WTC11 (cell line): ENCODE results near the gene PDZD8. TPM values are rescaled to one million over a fixed set of nuclear protein-coding genes. Genes with fewer than 3 reads are reported as not detected.
"Not testable (repeated sequence)": the region's sequence is repeated elsewhere in the genome, so short reads cannot be mapped to it uniquely, and the experiment has no call there.

Experiments used
- ATAC-seq: fragments of 200-7000 bp; cut with Tn5 transposase; 2 replicates; pipeline ENCODE4 v1.10.0; 2021; ENCODE audit warnings: mild to moderate bottlenecking, moderate library complexity
- CTCF ChIA-PET: fragments of 300-600 bp; sonication (Branson Sonifier 250); formaldehyde crosslinking; loops from one replicate; lab custom pipeline; 2021; ENCODE audit warnings: antibody characterized with exemption; lab: Charles Lee
- POLR2A ChIA-PET: fragments of 350-600 bp; sonication (Branson Sonifier 250); formaldehyde crosslinking; loops from one replicate; lab custom pipeline; 2021; ENCODE audit warnings: antibody characterized with exemption; lab: Charles Lee
- DNase-seq: peaks from one replicate; pipeline ENCODE4 v3.0.0; 2021; ENCODE audit warnings: low spot score
- H3K27ac Mint-ChIP-seq: 2 replicates; pipeline ENCODE4 v1.8.0; 2021; ENCODE audit warnings: mixed read lengths
- H3K27me3 Mint-ChIP-seq: 2 replicates; pipeline ENCODE4 v1.8.0; 2021; ENCODE audit warnings: low read depth, mild to moderate bottlenecking, moderate library complexity, mixed read lengths
- H3K36me3 Mint-ChIP-seq: 2 replicates; pipeline ENCODE4 v1.8.0; 2021; ENCODE audit warnings: mixed read lengths
- H3K4me1 Mint-ChIP-seq: 2 replicates; pipeline ENCODE4 v1.8.0; 2022; ENCODE audit warnings: mixed read lengths
- H3K4me3 Mint-ChIP-seq: 2 replicates; pipeline ENCODE4 v1.8.0; 2021; ENCODE audit warnings: mild to moderate bottlenecking, moderate library complexity, mixed read lengths
- H3K9me3 Mint-ChIP-seq: 2 replicates; pipeline ENCODE4 v1.8.0; 2021; ENCODE audit warnings: mixed read lengths
- ESRRA ChIP-seq: sonication (generic); formaldehyde crosslinking; IDR thresholded peaks from 2 replicates; pipeline ENCODE4 v1.8.1; 2022; ENCODE audit warnings: mild to moderate bottlenecking, missing genetic modification reagents, borderline replicate concordance
- NR2C2 ChIP-seq: sonication (generic); formaldehyde crosslinking; IDR thresholded peaks from 2 replicates; pipeline ENCODE4 v1.8.0; 2022; ENCODE audit warnings: mild to moderate bottlenecking, missing genetic modification reagents
- TEAD4 ChIP-seq: sonication (generic); formaldehyde crosslinking; IDR thresholded peaks from 2 replicates; pipeline ENCODE4 v1.8.0; 2022; ENCODE audit warnings: mild to moderate bottlenecking, missing genetic modification reagents
- total RNA-seq: library from RNA; stranded (reverse); gene quantifications from 3 replicates; pipeline ENCODE4 v1.2.3, GENCODE V29; 2021
- TF ChIP-seq, protein P1 (sequence below): sonication (generic); formaldehyde crosslinking; IDR thresholded peaks from 2 replicates; pipeline ENCODE4 v1.8.1; 2022; ENCODE audit warnings: low read depth, mild to moderate bottlenecking, moderate library complexity, missing genetic modification reagents, borderline replicate concordance
- TF ChIP-seq, protein P2 (sequence below): sonication (generic); formaldehyde crosslinking; conservative IDR thresholded peaks from 2 replicates; pipeline ENCODE4 v1.8.1; 2023; ENCODE audit warnings: mild to moderate bottlenecking, low read depth, missing genetic modification reagents, moderate library complexity

PDZD8 gene
- total RNA-seq, 1 experiment from 2014 or later, result 52.7 TPM

DNA sequence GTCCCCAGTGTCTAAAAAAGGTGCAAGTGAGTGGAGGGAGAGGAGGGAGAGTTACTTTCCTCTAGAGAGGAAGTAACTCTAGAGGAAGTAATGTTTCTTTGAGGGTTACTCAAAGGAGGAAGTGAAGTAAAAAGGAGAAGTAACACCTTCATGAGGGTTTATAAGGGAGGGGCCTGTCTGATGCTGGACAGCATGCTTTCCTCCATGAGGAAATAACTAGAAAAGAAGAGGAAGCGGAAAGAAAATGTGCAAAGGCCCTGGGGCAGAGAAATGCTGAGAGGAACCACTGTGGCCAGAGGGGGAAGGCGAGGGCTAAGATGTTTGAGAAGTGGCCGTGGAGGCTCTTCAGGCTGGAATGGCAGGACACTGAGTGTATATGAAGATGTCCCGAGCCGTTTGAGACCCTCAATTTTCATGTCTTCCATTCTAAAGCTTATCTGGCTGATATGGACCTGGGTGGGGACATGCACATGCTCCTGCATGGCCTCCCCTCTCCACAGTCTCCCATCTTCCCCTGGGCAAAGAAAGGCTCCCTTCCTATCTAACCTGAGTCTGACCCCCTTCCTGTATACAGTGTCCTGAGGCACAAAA lies 137.7 kb downstream of the PDZD8 start (continued):
- TF ChIP-seq, protein P1, sequence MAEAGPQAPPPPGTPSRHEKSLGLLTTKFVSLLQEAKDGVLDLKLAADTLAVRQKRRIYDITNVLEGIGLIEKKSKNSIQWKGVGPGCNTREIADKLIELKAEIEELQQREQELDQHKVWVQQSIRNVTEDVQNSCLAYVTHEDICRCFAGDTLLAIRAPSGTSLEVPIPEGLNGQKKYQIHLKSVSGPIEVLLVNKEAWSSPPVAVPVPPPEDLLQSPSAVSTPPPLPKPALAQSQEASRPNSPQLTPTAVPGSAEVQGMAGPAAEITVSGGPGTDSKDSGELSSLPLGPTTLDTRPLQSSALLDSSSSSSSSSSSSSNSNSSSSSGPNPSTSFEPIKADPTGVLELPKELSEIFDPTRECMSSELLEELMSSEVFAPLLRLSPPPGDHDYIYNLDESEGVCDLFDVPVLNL, result no peak
- TF ChIP-seq ESRRA (no peak), TEAD4 (CRISPR knock-in tag) (no peak), NR2C2 (no peak)

DNA sequence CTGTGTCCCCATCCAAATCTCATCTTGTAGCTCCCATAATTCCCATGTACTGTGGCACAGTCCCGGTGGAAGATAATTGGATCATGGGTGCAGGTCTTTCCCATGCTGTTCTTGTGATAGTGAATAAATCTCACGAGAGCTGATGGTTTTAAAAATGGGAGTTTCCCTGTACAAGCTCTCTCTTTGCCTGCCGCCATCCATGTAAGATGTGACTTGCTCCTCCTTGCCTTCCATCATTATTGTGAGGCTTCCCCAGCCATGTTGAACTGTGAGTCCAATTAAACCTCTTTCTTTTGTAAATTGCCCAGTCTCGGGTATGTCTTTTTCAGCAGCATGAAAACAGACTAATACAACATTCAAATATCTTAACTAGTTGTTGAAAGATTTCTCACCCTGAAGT lies 145.1 kb downstream of the PDZD8 start:
- H3K36me3 Mint-ChIP-seq, result peaks cover 18% of the 10 kb centered on the region
- CTCF ChIA-PET, result interaction anchor here (0.6 kb wide), 1 partner anchor 482 kb away, joined by 5 read pairs; no protein-coding TSS in a partner anchor

GRCh38 chr10:117228210-117228609 lies 147.0 kb downstream of the PDZD8 start:
- TF ChIP-seq, protein P2, sequence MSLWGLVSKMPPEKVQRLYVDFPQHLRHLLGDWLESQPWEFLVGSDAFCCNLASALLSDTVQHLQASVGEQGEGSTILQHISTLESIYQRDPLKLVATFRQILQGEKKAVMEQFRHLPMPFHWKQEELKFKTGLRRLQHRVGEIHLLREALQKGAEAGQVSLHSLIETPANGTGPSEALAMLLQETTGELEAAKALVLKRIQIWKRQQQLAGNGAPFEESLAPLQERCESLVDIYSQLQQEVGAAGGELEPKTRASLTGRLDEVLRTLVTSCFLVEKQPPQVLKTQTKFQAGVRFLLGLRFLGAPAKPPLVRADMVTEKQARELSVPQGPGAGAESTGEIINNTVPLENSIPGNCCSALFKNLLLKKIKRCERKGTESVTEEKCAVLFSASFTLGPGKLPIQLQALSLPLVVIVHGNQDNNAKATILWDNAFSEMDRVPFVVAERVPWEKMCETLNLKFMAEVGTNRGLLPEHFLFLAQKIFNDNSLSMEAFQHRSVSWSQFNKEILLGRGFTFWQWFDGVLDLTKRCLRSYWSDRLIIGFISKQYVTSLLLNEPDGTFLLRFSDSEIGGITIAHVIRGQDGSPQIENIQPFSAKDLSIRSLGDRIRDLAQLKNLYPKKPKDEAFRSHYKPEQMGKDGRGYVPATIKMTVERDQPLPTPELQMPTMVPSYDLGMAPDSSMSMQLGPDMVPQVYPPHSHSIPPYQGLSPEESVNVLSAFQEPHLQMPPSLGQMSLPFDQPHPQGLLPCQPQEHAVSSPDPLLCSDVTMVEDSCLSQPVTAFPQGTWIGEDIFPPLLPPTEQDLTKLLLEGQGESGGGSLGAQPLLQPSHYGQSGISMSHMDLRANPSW (CRISPR knock-in tag), result no peak
- POLR2A ChIA-PET, result no interaction called here
- Mint-ChIP-seq H3K4me1 (peaks cover 11% of the 10 kb centered on the region), H3K9me3 (peaks cover 20% of the 10 kb centered on the region), H3K27ac (no peak overlapping the region), H3K27me3 (peaks cover 10% of the 10 kb centered on the region; the same call in 1 of the 2 replicates), H3K4me3 (no peak overlapping the region), H3K36me3 (peaks cover 18% of the 10 kb centered on the region)
- no peak for DNase-seq
- CTCF ChIA-PET, result interaction anchor here (2.8 to 5.1 kb wide), 3 partner anchors 11 to 215 kb away, joined by 21 to 81 read pairs (median 46); no protein-coding TSS in a partner anchor
- ATAC-seq, result no peak

More for the DNA sequence above, 145.1 kb downstream of the PDZD8 start:
- peaks cover 10% of the 10 kb centered on the region; the same call in 1 of the 2 replicates for H3K27me3 Mint-ChIP-seq
- H3K27ac Mint-ChIP-seq, DNase-seq, H3K4me1 Mint-ChIP-seq, POLR2A ChIA-PET, H3K4me3 Mint-ChIP-seq, ATAC-seq: not testable (repeated sequence)
- peaks cover 20% of the 10 kb centered on the region for H3K9me3 Mint-ChIP-seq

Other genes with a start within 250 kb of the PDZD8 start
- 0.04 TPM in 1 of 3 replicates, not detected in the others for gene VAX1, start 237.2 kb downstream of the PDZD8 start, total RNA-seq
- gene KCNK18, start 178.0 kb downstream of the PDZD8 start, total RNA-seq, result not detected in 3 replicates
- gene SLC18A2, start 134.3 kb downstream of the PDZD8 start, total RNA-seq, result 5.9 to 7.1 TPM (median 7.1 TPM) in 3 replicates
- gene EMX2, start 167.3 kb upstream of the PDZD8 start, total RNA-seq, result not detected in 3 replicates